ENCODE results near the gene TRAPPC8.

DNA sequence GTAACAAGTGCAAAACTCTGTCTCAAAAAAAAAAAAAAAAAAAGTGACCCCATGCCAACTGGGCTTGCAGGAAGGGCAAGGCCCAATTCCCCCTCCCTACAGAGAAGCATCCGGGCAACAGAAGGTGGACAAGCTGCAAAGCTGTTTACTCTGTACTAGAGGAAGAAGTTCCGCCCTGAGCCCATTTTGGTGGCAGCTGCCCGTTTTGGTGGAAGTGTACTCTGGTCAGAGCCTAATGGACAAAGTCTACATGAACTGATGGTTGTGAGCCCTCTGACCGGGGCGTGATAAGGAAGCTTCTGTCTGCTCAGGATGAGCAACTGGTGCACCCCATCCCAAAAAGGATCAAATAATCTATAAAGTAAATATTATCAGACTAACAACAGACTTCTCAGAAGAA lies 65.0 kb downstream of the TRAPPC8 start:
- TF ChIP-seq, protein P1, sequence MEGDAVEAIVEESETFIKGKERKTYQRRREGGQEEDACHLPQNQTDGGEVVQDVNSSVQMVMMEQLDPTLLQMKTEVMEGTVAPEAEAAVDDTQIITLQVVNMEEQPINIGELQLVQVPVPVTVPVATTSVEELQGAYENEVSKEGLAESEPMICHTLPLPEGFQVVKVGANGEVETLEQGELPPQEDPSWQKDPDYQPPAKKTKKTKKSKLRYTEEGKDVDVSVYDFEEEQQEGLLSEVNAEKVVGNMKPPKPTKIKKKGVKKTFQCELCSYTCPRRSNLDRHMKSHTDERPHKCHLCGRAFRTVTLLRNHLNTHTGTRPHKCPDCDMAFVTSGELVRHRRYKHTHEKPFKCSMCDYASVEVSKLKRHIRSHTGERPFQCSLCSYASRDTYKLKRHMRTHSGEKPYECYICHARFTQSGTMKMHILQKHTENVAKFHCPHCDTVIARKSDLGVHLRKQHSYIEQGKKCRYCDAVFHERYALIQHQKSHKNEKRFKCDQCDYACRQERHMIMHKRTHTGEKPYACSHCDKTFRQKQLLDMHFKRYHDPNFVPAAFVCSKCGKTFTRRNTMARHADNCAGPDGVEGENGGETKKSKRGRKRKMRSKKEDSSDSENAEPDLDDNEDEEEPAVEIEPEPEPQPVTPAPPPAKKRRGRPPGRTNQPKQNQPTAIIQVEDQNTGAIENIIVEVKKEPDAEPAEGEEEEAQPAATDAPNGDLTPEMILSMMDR (IDR thresholded peaks at IDR 0.05) = no peak
- TF ChIP-seq POLR2AphosphoS5 (IDR thresholded peaks at IDR 0.05) = no peak
- TF ChIP-seq POLR2A (IDR thresholded peaks at IDR 0.05; ENCODE audit: low read depth) = no peak
- TF ChIP-seq EP300 (IDR thresholded peaks at IDR 0.05) = no peak

Measured in esophagus muscularis mucosa (tissue), 4 donors.